NCI-H1105 (cell line): ENCODE results near the gene TOPBP1.
"Not testable (repeated sequence)": the region's sequence is repeated elsewhere in the genome, so short reads cannot be mapped to it uniquely, and the experiment has no call there.

Experiments used
- DNase-seq: peaks from one replicate; lab custom pipeline; 2025; lab: John Stamatoyannopoulos, UW

TOPBP1 gene

GRCh38 chr3:133661454-133662277 is at the start of gene TOPBP1:
Gene TOPBP1, minus strand, starts transcription at chr3:133661941. Its CDS starts 814 bp downstream, at chr3:133661127.
- peak; percentile 95 for DNase-seq

- DNase-seq, result no peak
Observed at GRCh38 chr3:133711013-133711412, 49.3 kb upstream of the TOPBP1 start.

GRCh38 chr3:133709139-133709750 is 47.5 kb upstream of the TOPBP1 start:
- no peak for DNase-seq

- no peak for DNase-seq
Observed at GRCh38 chr3:133706033-133706432, 44.3 kb upstream of the TOPBP1 start.

GRCh38 chr3:133703915-133704314 is 42.2 kb upstream of the TOPBP1 start:
- DNase-seq, result no peak

- DNase-seq, result no peak
Observed at GRCh38 chr3:133701435-133702358, 40.0 kb upstream of the TOPBP1 start.

- no peak for DNase-seq
Observed at GRCh38 chr3:133700351-133700750, 38.6 kb upstream of the TOPBP1 start.

GRCh38 chr3:133699903-133700302 is 38.2 kb upstream of the TOPBP1 start:
- DNase-seq, result no peak

GRCh38 chr3:133699467-133699866 is 37.7 kb upstream of the TOPBP1 start:
- no peak for DNase-seq

GRCh38 chr3:133697960-133698359 is 36.2 kb upstream of the TOPBP1 start:
- no peak for DNase-seq

GRCh38 chr3:133695560-133696171 is 33.9 kb upstream of the TOPBP1 start:
- no peak for DNase-seq

GRCh38 chr3:133694288-133695268 is 32.8 kb upstream of the TOPBP1 start:
- DNase-seq, result no peak

GRCh38 chr3:133693821-133694220 is 32.1 kb upstream of the TOPBP1 start:
- DNase-seq, result no peak

GRCh38 chr3:133692759-133693158 is 31.0 kb upstream of the TOPBP1 start:
- no peak for DNase-seq

GRCh38 chr3:133691273-133692107 is 29.7 kb upstream of the TOPBP1 start:
- DNase-seq, result no peak

- DNase-seq, result not testable (repeated sequence)
Observed at GRCh38 chr3:133677993-133678392, 16.3 kb upstream of the TOPBP1 start.

GRCh38 chr3:133676336-133677118 is 14.8 kb upstream of the TOPBP1 start:
- no peak for DNase-seq

- no peak for DNase-seq
Observed at GRCh38 chr3:133675631-133676335, 14.0 kb upstream of the TOPBP1 start.
